ENCODE results near the gene GABRB3. TPM values are rescaled to one million over a fixed set of nuclear protein-coding genes. Genes with fewer than 3 reads are reported as not detected.

Gene GABRB3
- total RNA-seq, 4 donors from 2014 or later: 15.0 to 46.7 (median 20.6) TPM

- WGBS, 2 donors: 65 to 70% methylated on average over 11 of the region's 11 CpGs
- Histone ChIP-seq H3K9me3 (no peaks in the 10 kb centered on the region), H3K4me3 (replicated peaks in 1 of 3) (no peak overlapping the region), H3K27me3 (no peaks in the 10 kb centered on the region), H3K36me3 (no peaks in the 10 kb centered on the region), H3K4me1 (no peaks in the 10 kb centered on the region), H3K27ac (no peak overlapping the region)
- intact Hi-C loops (cut with DNase I): no loop called here
- TF ChIP-seq POLR2A (IDR thresholded peaks at IDR 0.05): no peak
- no peak for DNase-seq
Observed at GRCh38 chr15:26736502-26737248, 36.2 kb downstream of the GABRB3 start.

- TF ChIP-seq POLR2A (IDR thresholded peaks at IDR 0.05) (no peak), CTCF (IDR thresholded peaks at IDR 0.05) (no peak)
- intact Hi-C loops (cut with DNase I): no loop called here
- no peaks in the 10 kb centered on the region for H3K9me3 ChIP-seq
- WGBS, 2 donors: 92 to 96% methylated on average over 5 of the region's 5 CpGs
- no peaks in the 10 kb centered on the region for H3K4me1 ChIP-seq
- no peaks in the 10 kb centered on the region for H3K36me3 ChIP-seq
- DNase-seq: no peak
- H3K27me3 ChIP-seq: no peaks in the 10 kb centered on the region
- H3K4me3 ChIP-seq (replicated peaks in 1 of 3): no peak overlapping the region
- no peak overlapping the region for H3K27ac ChIP-seq
Observed at GRCh38 chr15:26731965-26732364, 40.9 kb downstream of the GABRB3 start.

- TF ChIP-seq CTCF (IDR thresholded peaks at IDR 0.05) (no peak), POLR2A (IDR thresholded peaks at IDR 0.05) (no peak)
- H3K9me3 ChIP-seq: no peaks in the 10 kb centered on the region
- H3K27ac ChIP-seq: no peak overlapping the region
- DNase-seq: no peak
- H3K4me1 ChIP-seq: no peaks in the 10 kb centered on the region
- H3K4me3 ChIP-seq (replicated peaks in 1 of 3): no peak overlapping the region
- H3K27me3 ChIP-seq: no peaks in the 10 kb centered on the region
- intact Hi-C loops (cut with DNase I): no loop called here
- no peaks in the 10 kb centered on the region for H3K36me3 ChIP-seq
Observed at GRCh38 chr15:26729581-26729980, 43.3 kb downstream of the GABRB3 start.

GRCh38 chr15:26729030-26729429 is 43.8 kb downstream of the GABRB3 start:
- no peaks in the 10 kb centered on the region for H3K4me1 ChIP-seq
- no peak for TF ChIP-seq CTCF (IDR thresholded peaks at IDR 0.05)
- no peak for TF ChIP-seq POLR2A (IDR thresholded peaks at IDR 0.05)
- H3K4me3 ChIP-seq (replicated peaks in 1 of 3): no peak overlapping the region
- intact Hi-C loops (cut with DNase I): no loop called here
- DNase-seq: no peak
- 77 to 87% methylated on average over 5 of the region's 5 CpGs for WGBS, 2 donors
- H3K27ac ChIP-seq: no peak overlapping the region
- no peaks in the 10 kb centered on the region for H3K36me3 ChIP-seq
- H3K9me3 ChIP-seq: no peaks in the 10 kb centered on the region
- H3K27me3 ChIP-seq: no peaks in the 10 kb centered on the region

- Histone ChIP-seq H3K36me3 (no peaks in the 10 kb centered on the region), H3K27me3 (no peaks in the 10 kb centered on the region), H3K4me1 (no peaks in the 10 kb centered on the region), H3K27ac (no peak overlapping the region), H3K4me3 (replicated peaks in 1 of 3) (no peak overlapping the region), H3K9me3 (no peaks in the 10 kb centered on the region)
- intact Hi-C loops (cut with DNase I): no loop called here
- TF ChIP-seq CTCF (IDR thresholded peaks at IDR 0.05) (no peak), POLR2A (IDR thresholded peaks at IDR 0.05) (no peak)
- 90 to 91% methylated on average over 2 of the region's 2 CpGs for WGBS, 2 donors
- no peak for DNase-seq
Observed at GRCh38 chr15:26724381-26725150, 48.3 kb downstream of the GABRB3 start.

All from thyroid gland (tissue), 4 donors.